HFF-Myc (cell line): ENCODE data around the gene TTC33.

ENCODE experiments used
- DNase-seq: peaks from one replicate; pipeline ENCODE4 v3.0.0-alpha.2; 2011; ENCODE audit warnings: low read depth; ENCODE audit errors: extremely low read depth
- H3K4me3 ChIP-seq: replicated peaks from 2 replicates; pipeline ENCODE4 v1.5.1; 2011; ENCODE audit warnings: low read depth, mild to moderate bottlenecking, control low read depth, low read length
- CTCF ChIP-seq: IDR thresholded peaks from 2 replicates; pipeline ENCODE4 v1.5.1; 2012; ENCODE audit warnings: mild to moderate bottlenecking, low read depth, low read length, control low read depth; ENCODE audit errors: missing control alignments

The TTC33 gene

GRCh38 chr5:40499007-40499406 is 256.8 kb downstream of the TTC33 start:
- DNase-seq, result no peak
- TF ChIP-seq CTCF, result no peak
- no peak overlapping the region for H3K4me3 ChIP-seq

- H3K4me3 ChIP-seq, result no peak overlapping the region
- DNase-seq, result no peak
- TF ChIP-seq CTCF, result no peak
Observed at GRCh38 chr5:40497573-40497972, 258.2 kb downstream of the TTC33 start.

- TF ChIP-seq CTCF, result no peak
- DNase-seq, result no peak
- no peak overlapping the region for H3K4me3 ChIP-seq
Observed at GRCh38 chr5:40495237-40495635, 260.5 kb downstream of the TTC33 start.

- H3K4me3 ChIP-seq, result no peak overlapping the region
- no peak for TF ChIP-seq CTCF
- no peak for DNase-seq
Observed at GRCh38 chr5:40494631-40495236, 261.0 kb downstream of the TTC33 start.

GRCh38 chr5:40492056-40492455 is 263.7 kb downstream of the TTC33 start:
- no peak overlapping the region for H3K4me3 ChIP-seq
- no peak for DNase-seq
- no peak for TF ChIP-seq CTCF

GRCh38 chr5:40491644-40492043 is 264.1 kb downstream of the TTC33 start:
- DNase-seq, result no peak
- TF ChIP-seq CTCF, result no peak

GRCh38 chr5:40490464-40491111 is 265.2 kb downstream of the TTC33 start:
- TF ChIP-seq CTCF, result no peak
- H3K4me3 ChIP-seq, result no peak overlapping the region
- no peak for DNase-seq

More at GRCh38 chr5:40491644-40492043, 264.1 kb downstream of the TTC33 start:
- H3K4me3 ChIP-seq, result no peak overlapping the region
